CD4-positive, alpha-beta T cell treated with Interleukin-6 for 4 hours (primary cell): ENCODE measurements around the gene PLEKHB1.

ENCODE experiments used
- DNase-seq: peaks from one replicate; pipeline ENCODE4 v3.0.0-alpha.2; 2020; ENCODE audit warnings: mixed read lengths

The PLEKHB1 gene

GRCh38 chr11:73645972-73646631, at the start of gene PLEKHB1:
PLEKHB1 (plus strand) TSS chr11:73646581; CDS start chr11:73646609, 28 bp downstream.
- DNase-seq: no peak

DNA sequence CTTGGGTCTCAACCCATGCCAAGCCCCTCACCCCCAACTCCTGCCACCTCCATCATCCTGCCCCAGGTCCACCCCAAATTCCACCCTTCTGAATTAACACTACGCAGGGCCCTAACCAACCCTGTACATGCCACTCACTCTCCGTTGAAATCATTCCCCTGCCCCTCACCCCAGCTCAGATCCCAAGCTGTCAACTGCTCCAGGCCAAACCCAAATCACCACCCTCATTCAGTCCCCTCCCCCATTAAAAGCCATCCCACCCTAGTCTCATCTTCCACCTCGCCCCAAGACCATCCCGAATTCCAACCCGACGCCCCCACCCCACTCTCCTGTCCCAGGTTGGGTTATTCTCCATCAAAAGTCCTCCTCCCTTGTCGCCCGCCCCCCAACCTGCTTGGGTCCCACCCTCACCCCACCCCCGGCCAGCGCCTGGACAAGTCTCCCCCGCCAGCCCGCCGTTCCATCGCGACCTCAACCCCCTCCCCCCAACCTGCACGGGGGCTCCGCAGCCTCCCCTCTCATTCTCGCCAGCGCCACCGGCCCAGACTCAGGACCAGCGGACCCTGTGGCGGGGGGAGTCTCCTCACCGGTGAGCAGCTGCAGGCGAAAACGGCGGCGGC, 48.9 kb upstream of the PLEKHB1 start:
- no peak for DNase-seq

GRCh38 chr11:73597956-73598718, 48.2 kb upstream of the PLEKHB1 start, which contains the start of gene FAM168A:
FAM168A (minus strand) TSS chr11:73598112; CDS start chr11:73468474, 129,638 bp downstream.
- DNase-seq: peak; percentile 97

DNA sequence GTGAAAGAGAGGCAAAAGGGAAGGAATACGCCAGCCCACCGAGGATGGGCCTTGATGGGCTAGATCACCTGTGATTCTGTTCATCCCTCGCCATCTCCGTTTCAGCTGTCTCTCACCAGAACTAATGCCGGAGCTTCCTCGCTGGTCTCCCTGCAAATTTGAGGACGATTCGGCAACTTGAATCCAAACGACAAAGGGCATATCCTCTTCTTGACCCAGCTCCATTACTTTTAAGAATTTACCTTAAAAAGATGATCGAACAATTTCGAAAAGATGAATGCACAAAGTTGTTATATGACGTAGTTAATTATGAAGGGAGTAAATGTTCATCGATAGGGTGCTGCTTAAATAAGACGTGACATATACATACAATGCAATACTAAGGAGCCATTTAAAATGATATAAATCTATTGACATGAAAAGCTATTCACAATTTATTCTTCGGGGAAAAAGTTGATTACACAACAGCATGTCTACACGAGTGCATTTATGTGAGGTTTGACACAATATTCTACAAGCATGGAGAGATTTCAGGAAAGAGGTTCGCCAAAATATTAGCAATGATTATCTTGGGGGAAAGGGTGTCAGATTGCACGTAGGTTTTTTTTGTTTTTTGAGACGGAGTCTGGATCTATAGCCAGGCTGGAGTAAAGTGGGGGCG, 47.5 kb upstream of the PLEKHB1 start:
- no peak for DNase-seq

DNA sequence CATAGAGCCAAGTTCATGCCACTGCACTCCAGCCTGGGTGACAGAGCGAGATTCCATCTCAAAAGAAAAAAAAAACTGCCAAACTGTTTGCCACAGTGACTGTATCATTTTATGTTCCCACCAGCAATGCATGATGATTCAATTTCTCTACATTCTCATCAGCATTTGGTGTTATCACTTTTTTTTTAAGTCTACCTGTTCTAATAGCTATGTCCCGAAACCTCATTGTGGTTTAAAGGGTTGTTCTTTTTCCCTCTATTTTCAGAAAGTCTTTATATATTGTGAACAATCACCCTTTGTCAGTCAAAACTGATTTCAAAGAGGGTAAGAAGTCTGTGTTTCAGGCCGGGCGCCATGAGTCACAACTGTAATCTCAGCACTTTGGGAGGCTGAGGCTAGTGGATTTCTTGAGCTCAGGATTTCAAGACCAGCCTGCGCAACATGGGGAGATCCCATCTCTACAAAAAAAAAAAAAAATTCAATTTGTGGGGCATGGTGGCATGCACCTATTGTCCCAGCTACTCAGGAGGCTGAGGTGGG, 33.7 kb upstream of the PLEKHB1 start:
- DNase-seq: no peak

GRCh38 chr11:73614591-73614990, 31.8 kb upstream of the PLEKHB1 start:
- DNase-seq: no peak

GRCh38 chr11:73622926-73623593, 23.3 kb upstream of the PLEKHB1 start:
- DNase-seq: no peak

DNA sequence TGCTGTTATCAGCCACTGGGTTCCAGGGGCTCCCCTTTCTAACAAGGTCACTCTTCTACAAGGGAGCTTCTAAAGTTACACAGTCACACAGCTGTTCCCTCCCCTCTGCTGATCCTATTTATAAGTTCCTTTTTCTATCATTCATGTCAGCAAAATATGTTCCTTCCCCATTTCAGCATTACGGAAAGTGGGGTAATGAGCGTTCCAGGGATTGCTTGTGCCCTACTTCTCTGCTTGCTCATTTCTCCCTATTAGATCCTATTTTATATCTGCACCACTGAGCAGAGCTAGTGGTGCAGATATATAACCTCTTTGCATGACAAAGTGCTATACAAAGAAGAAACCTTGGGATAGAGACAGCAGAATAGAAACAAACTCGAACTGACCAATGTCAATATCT, 22.7 kb upstream of the PLEKHB1 start:
- no peak for DNase-seq

GRCh38 chr11:73625696-73626318, 20.6 kb upstream of the PLEKHB1 start:
- peak; percentile 77 for DNase-seq

DNA sequence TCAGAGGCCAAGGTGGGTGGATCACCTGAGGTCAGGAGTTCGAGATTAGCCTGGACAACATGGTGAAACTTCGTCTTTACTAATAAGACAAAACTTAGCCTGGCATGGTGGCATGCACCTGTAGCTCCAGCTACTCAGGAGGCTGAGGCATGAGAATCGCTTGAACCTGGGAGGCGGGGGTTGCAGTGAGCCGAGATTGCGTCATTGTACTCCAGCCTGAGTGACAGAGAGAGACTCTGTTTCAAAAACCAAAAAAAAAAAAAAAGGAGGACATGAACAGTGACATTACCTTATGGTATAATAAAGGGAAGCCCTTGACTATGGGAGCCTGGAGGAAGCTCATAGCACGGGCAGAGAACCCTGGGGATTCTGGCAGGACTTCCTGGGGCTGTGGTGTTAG, 16.5 kb upstream of the PLEKHB1 start:
- no peak for DNase-seq

- DNase-seq: no peak
Observed at GRCh38 chr11:73632996-73633395, 13.4 kb upstream of the PLEKHB1 start.

GRCh38 chr11:73633999-73634398, 12.4 kb upstream of the PLEKHB1 start:
- no peak for DNase-seq

- DNase-seq: no peak
Observed at GRCh38 chr11:73635721-73636120, 10.7 kb upstream of the PLEKHB1 start.

GRCh38 chr11:73636249-73636648, 10.1 kb upstream of the PLEKHB1 start:
- DNase-seq: no peak

DNA sequence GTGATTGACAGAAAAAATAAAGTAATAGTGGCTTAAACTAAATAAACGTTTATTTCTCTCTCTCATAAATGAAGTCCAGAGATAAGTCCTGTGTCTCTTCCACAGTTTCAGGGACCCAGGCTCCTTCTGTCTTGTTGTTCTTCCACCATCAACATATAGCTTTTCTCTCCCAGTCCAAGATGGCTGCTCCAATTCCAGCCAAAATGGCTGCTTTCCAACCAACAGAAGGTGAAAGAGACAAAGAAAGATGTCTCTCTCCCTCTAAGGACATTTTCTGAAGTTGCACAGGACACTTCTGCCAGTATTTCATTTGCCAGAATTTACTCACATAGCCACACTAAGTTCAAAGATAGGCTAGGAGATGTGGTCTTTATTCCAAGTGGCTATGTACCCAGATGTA, 9.4 kb upstream of the PLEKHB1 start:
- DNase-seq: no peak

DNA sequence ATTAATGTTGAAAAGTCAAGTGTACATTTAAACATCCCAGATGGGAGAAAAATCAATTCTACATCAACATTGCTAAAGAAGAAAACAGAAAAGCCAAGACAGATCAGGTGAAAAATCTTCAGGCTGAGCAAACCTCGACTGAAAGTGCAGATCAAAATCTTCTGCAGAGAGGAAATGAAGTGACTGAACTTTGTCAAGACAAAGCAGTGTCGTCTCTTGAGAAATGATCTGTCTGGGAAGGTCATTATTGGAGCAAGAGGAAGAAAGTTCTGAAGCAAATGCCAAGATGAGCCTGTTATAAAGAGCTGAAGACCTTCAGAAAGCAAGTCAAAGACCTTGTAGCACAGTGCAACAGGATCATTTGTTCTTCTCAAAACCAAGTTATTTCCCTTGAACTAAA, 5.8 kb upstream of the PLEKHB1 start:
- DNase-seq: no peak

- DNase-seq: no peak
Observed at GRCh38 chr11:73641668-73642067, 4.7 kb upstream of the PLEKHB1 start.

DNA sequence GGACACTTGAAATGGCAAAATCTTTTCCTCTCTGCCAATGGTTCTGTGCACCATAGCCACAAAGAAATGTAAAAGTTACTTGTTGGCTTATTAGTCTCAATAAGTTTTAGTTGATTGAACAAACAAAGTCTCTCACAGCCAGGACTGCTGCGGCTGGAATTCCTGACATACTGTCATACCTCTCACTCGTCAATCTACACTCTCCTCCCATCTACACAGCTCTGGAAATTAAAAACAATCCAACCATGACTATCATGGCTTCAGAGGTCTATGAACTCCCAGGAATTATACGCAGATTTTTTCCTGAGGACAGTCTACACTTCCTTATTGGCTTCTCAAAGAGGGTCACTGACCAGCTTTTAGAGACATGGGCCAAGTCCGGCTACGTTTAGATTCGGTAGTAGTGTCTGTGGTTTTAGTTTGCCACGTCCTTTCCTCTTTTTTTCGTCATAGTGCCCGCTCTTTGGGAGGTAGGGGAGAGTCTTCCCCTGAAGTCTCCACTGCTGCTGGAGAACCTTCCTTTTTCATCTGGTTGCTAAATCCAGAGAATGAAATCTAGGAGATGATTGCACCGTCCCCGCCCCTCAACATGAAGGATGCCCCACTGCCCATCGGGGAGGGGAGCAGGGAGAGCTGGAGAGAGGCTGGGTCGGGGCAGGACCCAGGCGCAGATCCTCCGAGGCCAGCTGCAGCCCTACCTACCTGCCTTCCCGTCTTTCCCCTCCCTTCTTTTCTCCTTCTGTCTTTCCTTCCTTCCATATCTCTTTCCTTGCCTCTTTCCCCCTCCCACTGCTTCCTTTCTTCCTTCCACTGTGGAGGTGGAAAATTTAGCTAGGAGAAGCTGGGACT, 1.0 kb upstream of the PLEKHB1 start:
- DNase-seq: no peak

DNA sequence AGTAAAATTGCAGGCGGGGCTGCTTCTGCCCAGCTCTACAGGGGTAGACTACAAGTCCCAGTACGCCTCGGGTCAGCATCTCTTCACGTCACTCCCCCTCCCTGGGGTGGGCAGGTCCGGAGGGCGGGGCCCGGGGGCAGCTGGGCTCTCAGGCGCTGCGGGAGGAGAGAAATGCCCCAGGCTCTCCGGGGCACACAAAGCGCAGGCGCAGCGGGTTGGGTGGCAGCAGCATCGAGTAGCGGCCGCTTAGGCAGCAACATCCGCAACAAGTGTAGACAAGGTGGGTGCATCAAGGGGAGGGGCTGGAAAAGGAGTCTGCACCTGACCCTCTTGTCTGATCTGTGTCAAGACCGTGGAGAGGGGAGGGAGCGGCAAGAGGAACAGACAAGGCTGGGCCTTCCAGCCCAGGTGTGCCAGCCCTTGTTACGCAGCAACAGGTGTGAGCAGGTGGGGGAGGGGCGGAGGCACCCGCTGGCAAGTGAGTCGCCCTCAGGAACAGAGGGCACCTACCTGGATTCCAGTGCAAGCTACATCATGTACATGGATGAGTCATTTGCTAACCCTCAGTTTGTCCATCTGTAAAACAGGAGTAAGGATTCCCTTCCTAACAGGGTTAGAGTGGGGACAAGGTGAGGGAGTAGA, 1.2 kb downstream of the PLEKHB1 start:
- peak; percentile 97 for DNase-seq

DNA sequence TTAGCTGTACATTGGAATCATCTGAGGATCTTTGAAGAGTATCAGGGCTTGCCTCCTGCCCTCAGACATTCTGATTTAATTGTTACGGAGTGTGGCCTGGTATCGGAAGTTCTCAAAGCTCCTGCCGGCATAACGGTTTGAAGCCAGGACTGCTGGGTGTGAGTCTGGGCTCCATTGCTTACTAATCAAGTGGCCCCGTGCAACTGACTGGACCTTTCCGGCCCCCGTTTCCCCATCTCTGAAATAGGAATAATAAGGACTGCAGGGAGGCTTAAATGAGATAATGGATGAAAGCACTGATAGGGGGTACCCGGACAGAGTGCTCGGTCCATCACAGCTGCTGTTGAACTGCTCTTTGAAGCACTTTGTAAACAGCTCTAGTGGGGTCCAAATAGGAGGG, 1.7 kb downstream of the PLEKHB1 start:
- DNase-seq: no peak
